Measurements from ENCODE around the gene NHLRC2. TPM values are rescaled to one million over a fixed set of nuclear protein-coding genes. Genes with fewer than 3 reads are reported as not detected.

The NHLRC2 gene
- total and polyA plus RNA-seq, 10 of the 15 experiments (the other 5 are each of a cell fraction or from before 2014, with no cell fraction given) = 1.9 to 31.3 (median 15.9) TPM

DNA sequence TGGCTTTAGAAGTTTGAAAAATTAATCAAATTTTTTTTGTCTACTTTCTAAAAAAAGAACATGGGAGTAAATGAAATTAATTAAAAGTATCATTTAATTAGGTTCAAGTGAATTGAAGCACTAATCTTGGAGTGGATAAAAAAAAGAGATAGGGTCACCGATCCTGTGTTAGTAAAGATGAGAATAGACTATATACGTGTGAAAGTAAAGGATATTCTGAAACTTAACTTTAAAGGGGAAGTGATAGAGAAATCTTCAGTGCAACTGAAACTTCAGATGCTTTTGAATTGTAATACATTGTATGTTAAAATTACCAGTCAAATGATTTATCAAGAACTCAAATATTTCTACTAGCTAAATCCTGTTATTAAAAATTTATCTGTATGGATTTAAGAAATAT, 4.8 kb downstream of the NHLRC2 start (continued):
- TF ChIP-seq, protein P1, sequence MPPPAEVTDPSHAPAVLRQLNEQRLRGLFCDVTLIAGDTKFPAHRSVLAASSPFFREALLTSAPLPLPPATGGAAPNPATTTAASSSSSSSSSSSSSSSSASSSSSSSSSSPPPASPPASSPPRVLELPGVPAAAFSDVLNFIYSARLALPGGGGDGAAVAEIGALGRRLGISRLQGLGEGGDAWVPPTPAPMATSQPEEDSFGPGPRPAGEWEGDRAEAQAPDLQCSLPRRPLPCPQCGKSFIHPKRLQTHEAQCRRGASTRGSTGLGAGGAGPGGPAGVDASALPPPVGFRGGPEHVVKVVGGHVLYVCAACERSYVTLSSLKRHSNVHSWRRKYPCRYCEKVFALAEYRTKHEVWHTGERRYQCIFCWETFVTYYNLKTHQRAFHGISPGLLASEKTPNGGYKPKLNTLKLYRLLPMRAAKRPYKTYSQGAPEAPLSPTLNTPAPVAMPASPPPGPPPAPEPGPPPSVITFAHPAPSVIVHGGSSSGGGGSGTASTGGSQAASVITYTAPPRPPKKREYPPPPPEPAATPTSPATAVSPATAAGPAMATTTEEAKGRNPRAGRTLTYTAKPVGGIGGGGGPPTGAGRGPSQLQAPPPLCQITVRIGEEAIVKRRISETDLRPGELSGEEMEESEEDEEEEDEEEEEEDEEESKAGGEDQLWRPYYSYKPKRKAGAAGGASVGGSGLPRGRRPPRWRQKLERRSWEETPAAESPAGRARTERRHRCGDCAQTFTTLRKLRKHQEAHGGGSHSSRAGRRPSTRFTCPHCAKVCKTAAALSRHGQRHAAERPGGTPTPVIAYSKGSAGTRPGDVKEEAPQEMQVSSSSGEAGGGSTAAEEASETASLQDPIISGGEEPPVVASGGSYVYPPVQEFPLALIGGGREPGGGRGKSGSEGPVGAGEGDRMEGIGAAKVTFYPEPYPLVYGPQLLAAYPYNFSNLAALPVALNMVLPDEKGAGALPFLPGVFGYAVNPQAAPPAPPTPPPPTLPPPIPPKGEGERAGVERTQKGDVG (CRISPR knock-in tag; IDR thresholded peaks at IDR 0.05) = no peak
- TF ChIP-seq, protein P2, sequence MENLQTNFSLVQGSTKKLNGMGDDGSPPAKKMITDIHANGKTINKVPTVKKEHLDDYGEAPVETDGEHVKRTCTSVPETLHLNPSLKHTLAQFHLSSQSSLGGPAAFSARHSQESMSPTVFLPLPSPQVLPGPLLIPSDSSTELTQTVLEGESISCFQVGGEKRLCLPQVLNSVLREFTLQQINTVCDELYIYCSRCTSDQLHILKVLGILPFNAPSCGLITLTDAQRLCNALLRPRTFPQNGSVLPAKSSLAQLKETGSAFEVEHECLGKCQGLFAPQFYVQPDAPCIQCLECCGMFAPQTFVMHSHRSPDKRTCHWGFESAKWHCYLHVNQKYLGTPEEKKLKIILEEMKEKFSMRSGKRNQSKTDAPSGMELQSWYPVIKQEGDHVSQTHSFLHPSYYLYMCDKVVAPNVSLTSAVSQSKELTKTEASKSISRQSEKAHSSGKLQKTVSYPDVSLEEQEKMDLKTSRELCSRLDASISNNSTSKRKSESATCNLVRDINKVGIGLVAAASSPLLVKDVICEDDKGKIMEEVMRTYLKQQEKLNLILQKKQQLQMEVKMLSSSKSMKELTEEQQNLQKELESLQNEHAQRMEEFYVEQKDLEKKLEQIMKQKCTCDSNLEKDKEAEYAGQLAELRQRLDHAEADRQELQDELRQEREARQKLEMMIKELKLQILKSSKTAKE (IDR thresholded peaks at IDR 0.05; ENCODE audit: low read depth, poor library complexity, severe bottlenecking) = no peak
- no peak for TF ChIP-seq KDM1A (IDR thresholded peaks at IDR 0.05; ENCODE audit: borderline replicate concordance)
- no peak for TF ChIP-seq STAT1 (conservative IDR thresholded peaks at IDR 0.05)
- peak; percentile 14 to 48; a peak in 1 of 4 replicates for TF ChIP-seq EP300 (IDR thresholded peaks at IDR 0.05; ENCODE audit: borderline replicate concordance in 1 of 2, control insufficient read depth in 1 of 2, low read depth in 2 of 2, low read length in 2 of 2)
- TF ChIP-seq FOXM1 (IDR thresholded peaks at IDR 0.05; ENCODE audit: low read depth, low read length) = 0 out of 2 replicates have a peak, but pooled peaks have one; percentile 25
- TF ChIP-seq MXI1 (IDR thresholded peaks at IDR 0.05; ENCODE audit: low read depth, low read length) = no peak
- TF ChIP-seq, protein P3, sequence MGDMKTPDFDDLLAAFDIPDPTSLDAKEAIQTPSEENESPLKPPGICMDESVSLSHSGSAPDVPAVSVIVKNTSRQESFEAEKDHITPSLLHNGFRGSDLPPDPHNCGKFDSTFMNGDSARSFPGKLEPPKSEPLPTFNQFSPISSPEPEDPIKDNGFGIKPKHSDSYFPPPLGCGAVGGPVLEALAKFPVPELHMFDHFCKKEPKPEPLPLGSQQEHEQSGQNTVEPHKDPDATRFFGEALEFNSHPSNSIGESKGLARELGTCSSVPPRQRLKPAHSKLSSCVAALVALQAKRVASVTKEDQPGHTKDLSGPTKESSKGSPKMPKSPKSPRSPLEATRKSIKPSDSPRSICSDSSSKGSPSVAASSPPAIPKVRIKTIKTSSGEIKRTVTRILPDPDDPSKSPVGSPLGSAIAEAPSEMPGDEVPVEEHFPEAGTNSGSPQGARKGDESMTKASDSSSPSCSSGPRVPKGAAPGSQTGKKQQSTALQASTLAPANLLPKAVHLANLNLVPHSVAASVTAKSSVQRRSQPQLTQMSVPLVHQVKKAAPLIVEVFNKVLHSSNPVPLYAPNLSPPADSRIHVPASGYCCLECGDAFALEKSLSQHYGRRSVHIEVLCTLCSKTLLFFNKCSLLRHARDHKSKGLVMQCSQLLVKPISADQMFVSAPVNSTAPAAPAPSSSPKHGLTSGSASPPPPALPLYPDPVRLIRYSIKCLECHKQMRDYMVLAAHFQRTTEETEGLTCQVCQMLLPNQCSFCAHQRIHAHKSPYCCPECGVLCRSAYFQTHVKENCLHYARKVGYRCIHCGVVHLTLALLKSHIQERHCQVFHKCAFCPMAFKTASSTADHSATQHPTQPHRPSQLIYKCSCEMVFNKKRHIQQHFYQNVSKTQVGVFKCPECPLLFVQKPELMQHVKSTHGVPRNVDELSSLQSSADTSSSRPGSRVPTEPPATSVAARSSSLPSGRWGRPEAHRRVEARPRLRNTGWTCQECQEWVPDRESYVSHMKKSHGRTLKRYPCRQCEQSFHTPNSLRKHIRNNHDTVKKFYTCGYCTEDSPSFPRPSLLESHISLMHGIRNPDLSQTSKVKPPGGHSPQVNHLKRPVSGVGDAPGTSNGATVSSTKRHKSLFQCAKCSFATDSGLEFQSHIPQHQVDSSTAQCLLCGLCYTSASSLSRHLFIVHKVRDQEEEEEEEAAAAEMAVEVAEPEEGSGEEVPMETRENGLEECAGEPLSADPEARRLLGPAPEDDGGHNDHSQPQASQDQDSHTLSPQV (IDR thresholded peaks at IDR 0.05) = no peak
